ENCODE data around the gene HSPB2. TPM values are rescaled to one million over a fixed set of nuclear protein-coding genes. Genes with fewer than 3 reads are reported as not detected.

HSPB2 gene
- total and polyA plus RNA-seq, 2 of the 4 experiments (the other 2 are of a cell fraction): 0.18 to 0.55 TPM

DNA sequence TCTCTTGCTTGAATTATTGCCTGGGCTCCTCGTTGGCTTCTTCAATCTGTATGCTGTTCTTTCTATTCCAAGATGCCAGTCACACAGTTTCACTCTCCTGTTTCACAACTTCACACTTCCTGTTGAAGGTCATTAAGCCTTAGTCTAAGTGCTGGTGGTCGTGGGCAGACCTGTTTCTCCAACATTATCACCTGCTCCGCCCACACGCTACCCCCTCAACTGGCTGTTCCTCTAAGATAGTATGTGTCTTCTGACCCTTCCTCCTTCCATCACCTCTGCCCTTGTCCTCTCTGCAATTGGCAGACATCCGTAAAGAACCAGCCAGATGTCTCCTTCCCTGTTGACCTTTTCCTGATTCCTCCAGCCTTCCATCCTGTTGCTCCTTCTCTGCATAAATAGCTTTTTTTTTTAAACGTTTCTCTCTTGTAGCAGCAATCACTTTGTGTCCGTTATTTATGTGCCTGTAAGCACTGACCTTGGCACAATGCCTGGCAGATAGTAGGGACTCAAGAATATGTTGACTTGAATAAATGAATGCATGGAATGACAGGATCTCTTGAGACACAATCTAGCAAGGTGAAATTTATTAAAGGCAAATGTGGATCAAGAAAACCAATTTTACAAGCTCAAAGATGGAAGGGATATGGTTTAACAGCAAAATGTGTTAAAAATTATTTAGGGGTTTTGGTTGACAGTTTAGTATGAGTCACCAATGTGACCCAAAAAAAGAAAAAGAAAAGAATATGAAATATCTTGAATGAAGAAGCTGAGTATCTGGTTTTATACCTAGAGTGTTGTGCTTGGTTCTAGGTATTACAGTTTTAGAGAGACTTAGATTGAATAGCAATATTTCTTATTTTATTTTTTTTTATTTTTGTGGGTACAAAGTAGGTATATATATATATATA lies 37.2 kb downstream of the HSPB2 start:
- H3K27me3 ChIP-seq (ENCODE audit: control insufficient read depth, insufficient read depth, low read length): no peaks in the 10 kb centered on the region
- dilution Hi-C loops (cut with HindIII; ENCODE audit: low sequenced_read_pairs, unreplicated experiment): no loop called here
- no peak overlapping the region for H4K5ac ChIP-seq (ENCODE audit: low read depth, low read length)
- no peak overlapping the region for H3K4me3 ChIP-seq (ENCODE audit: insufficient read depth, low read depth, low read length)
- H3K9ac ChIP-seq (ENCODE audit: low read depth, low read length): no peak overlapping the region
- H2BK20ac ChIP-seq (ENCODE audit: low read depth, low read length): no peak overlapping the region
- no peak overlapping the region for H3K4ac ChIP-seq (ENCODE audit: low read depth, low read length)
- H3K79me1 ChIP-seq (ENCODE audit: low read depth in 1 of 2, low read length in 2 of 2): peaks cover 0 to 9% of the 10 kb centered on the region in 2 experiments
- H3K27ac ChIP-seq (ENCODE audit: insufficient read depth, low read length): no peak overlapping the region
- CTCF ChIA-PET: no interaction called here
- no peak overlapping the region for H2BK5ac ChIP-seq (ENCODE audit: low read depth, low read length, poor library complexity, severe bottlenecking)
- no peak overlapping the region for H2AK5ac ChIP-seq (ENCODE audit: low read depth, low read length)
- H3K4me2 ChIP-seq (ENCODE audit: low read depth, low read length): no peak overlapping the region
- no peak overlapping the region for H3K14ac ChIP-seq (replicated peaks; ENCODE audit: low read depth, low read length)
- TF ChIP-seq MAFK (IDR thresholded peaks at IDR 0.05; ENCODE audit: low read depth, low read length): no peak
- TF ChIP-seq, protein P1, sequence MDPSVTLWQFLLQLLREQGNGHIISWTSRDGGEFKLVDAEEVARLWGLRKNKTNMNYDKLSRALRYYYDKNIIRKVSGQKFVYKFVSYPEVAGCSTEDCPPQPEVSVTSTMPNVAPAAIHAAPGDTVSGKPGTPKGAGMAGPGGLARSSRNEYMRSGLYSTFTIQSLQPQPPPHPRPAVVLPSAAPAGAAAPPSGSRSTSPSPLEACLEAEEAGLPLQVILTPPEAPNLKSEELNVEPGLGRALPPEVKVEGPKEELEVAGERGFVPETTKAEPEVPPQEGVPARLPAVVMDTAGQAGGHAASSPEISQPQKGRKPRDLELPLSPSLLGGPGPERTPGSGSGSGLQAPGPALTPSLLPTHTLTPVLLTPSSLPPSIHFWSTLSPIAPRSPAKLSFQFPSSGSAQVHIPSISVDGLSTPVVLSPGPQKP (IDR thresholded peaks at IDR 0.05; ENCODE audit: borderline replicate concordance, low read depth, low read length): no peak
- no peak for TF ChIP-seq CEBPB (IDR thresholded peaks at IDR 0.05; ENCODE audit: low read depth, low read length)
- no peak for TF ChIP-seq NFE2L2 (IDR thresholded peaks at IDR 0.05; ENCODE audit: low read depth, low read length)
- no peak for TF ChIP-seq RAD21 (IDR thresholded peaks at IDR 0.05; ENCODE audit: low read length)
- TF ChIP-seq RCOR1 (IDR thresholded peaks at IDR 0.05; ENCODE audit: insufficient replicate concordance, low read length): no peak
- peaks cover 5% of the 10 kb centered on the region for H3K4me1 ChIP-seq (ENCODE audit: control insufficient read depth, insufficient read depth, low read length)
- DNase-seq (no peak), ATAC-seq (ENCODE audit: low read depth) (no peak)
- no peak overlapping the region for H3K23ac ChIP-seq (ENCODE audit: low read depth, low read length)
- no peak overlapping the region for H4K8ac ChIP-seq (ENCODE audit: low read depth in 2 of 2, low read length in 2 of 2)
- no peak overlapping the region for H2BK15ac ChIP-seq (ENCODE audit: low read depth, low read length)
- H2BK120ac ChIP-seq (ENCODE audit: low read depth, low read length): no peak overlapping the region
- POLR2A ChIA-PET (ENCODE audit: unreplicated experiment): interaction anchor here (0.6 kb wide), 1 partner anchor 91 kb away, joined by 5 read pairs; no protein-coding TSS in a partner anchor
- no peak overlapping the region for H4K91ac ChIP-seq (ENCODE audit: insufficient read depth, low read depth, low read length)
- intact Hi-C loops (cut with micrococcal nuclease): no loop called here
- peaks cover 8% of the 10 kb centered on the region; the same call in 1 of the 2 replicates for H3K9me1 ChIP-seq (ENCODE audit: insufficient read depth, low read length)
- H2AFZ ChIP-seq (replicated peaks; ENCODE audit: low read length, poor library complexity): no peak overlapping the region
- WGBS, 2 experiments (ENCODE audit: extremely low coverage in 2 of 2, insufficient read length in 1 of 2): no CpG with 5 or more reads among the region's 7 CpGs
- H3K18ac ChIP-seq (ENCODE audit: low read depth, low read length): no peak overlapping the region
- BruUV-seq (replicated peaks): no TSS peak
- no peaks in the 10 kb centered on the region for H3K9me3 ChIP-seq (ENCODE audit: control insufficient read depth, insufficient read depth, low read length)
- in situ Hi-C loops (cut with MboI; ENCODE audit: low sequenced_read_pairs): no loop called here
- no peaks in the 10 kb centered on the region for H4K20me1 ChIP-seq (ENCODE audit: insufficient read depth, low read length)
- H2AK9ac ChIP-seq (replicated peaks; ENCODE audit: low read depth, low read length, poor library complexity): no peak overlapping the region
- H3K56ac ChIP-seq (ENCODE audit: extremely low read depth, insufficient read depth, low read length): no peak overlapping the region
- no peaks in the 10 kb centered on the region for H3K36me3 ChIP-seq (ENCODE audit: control insufficient read depth, insufficient read depth, low read length)

All from IMR-90 (cell line).